HEK293 (cell line): ENCODE data around the gene RMND1.

Source experiments
- GLI4 ChIP-seq: fragments of 450-650 bp; formaldehyde crosslinking; IDR thresholded peaks from 2 replicates; pipeline ENCODE4 v1.5.1; 2016; ENCODE audit warnings: missing biosample characterization, missing genetic modification characterization
- HOXA7 ChIP-seq: sonication (generic); formaldehyde crosslinking; IDR thresholded peaks from 2 replicates; pipeline ENCODE4 v1.8.1; 2022; ENCODE audit warnings: missing genetic modification reagents, borderline replicate concordance
- IKZF3 ChIP-seq: fragments of 450-650 bp; IDR thresholded peaks from 2 replicates; pipeline ENCODE4 v1.5.0; 2018; ENCODE audit warnings: missing biosample characterization, mild to moderate bottlenecking, missing genetic modification characterization, moderate library complexity
- SCRT1 ChIP-seq: fragments of 450-650 bp; formaldehyde crosslinking; IDR thresholded peaks from 2 replicates; pipeline ENCODE4 v1.5.1; 2016; ENCODE audit warnings: missing biosample characterization, missing genetic modification characterization, borderline replicate concordance
- ZBTB1 ChIP-seq: fragments of 450-650 bp; formaldehyde crosslinking; IDR thresholded peaks from 2 replicates; pipeline ENCODE4 v1.5.1; 2016; ENCODE audit warnings: missing biosample characterization, missing genetic modification characterization
- ZBTB11 ChIP-seq: fragments of 450-650 bp; formaldehyde crosslinking; conservative IDR thresholded peaks from 2 replicates; pipeline ENCODE4 v1.5.1; 2016; ENCODE audit warnings: low read depth, missing biosample characterization, missing genetic modification characterization
- ZBTB26 ChIP-seq: fragments of 450-650 bp; formaldehyde crosslinking; optimal IDR thresholded peaks from 2 replicates; pipeline ENCODE3; 2016; ENCODE audit warnings: missing biosample characterization, mild to moderate bottlenecking, missing genetic modification characterization
- ZFHX2 ChIP-seq: fragments of 450-650 bp; formaldehyde crosslinking; conservative IDR thresholded peaks from 2 replicates; pipeline ENCODE4 v1.5.1; 2016; ENCODE audit warnings: missing biosample characterization, missing genetic modification characterization
- ZNF10 ChIP-seq: fragments of 450-650 bp; formaldehyde crosslinking; IDR thresholded peaks from 2 replicates; pipeline ENCODE4 v1.5.1; 2017; ENCODE audit warnings: missing biosample characterization, missing genetic modification characterization
- ZNF121 ChIP-seq: fragments of 450-650 bp; formaldehyde crosslinking; IDR thresholded peaks from 2 replicates; pipeline ENCODE4 v1.5.1; 2016; ENCODE audit warnings: missing biosample characterization, missing genetic modification characterization
- ZNF16 ChIP-seq: fragments of 450-650 bp; formaldehyde crosslinking; IDR thresholded peaks from 2 replicates; pipeline ENCODE4 v1.5.1; 2016; ENCODE audit warnings: low read depth, missing biosample characterization, missing genetic modification characterization
- ZNF184 ChIP-seq: fragments of 450-650 bp; IDR thresholded peaks from 2 replicates; pipeline ENCODE4 v1.5.1; 2018; ENCODE audit warnings: missing biosample characterization, mild to moderate bottlenecking, missing genetic modification characterization
- ZNF302 ChIP-seq: fragments of 450-650 bp; formaldehyde crosslinking; IDR thresholded peaks from 2 replicates; pipeline ENCODE4 v1.5.1; 2016; ENCODE audit warnings: missing biosample characterization, missing genetic modification characterization, low read depth
- ZNF350 ChIP-seq: fragments of 450-650 bp; formaldehyde crosslinking; IDR thresholded peaks from 2 replicates; pipeline ENCODE4 v1.5.0; 2017; ENCODE audit warnings: missing biosample characterization, mild to moderate bottlenecking, missing genetic modification characterization
- ZNF354C ChIP-seq: fragments of 450-650 bp; formaldehyde crosslinking; IDR thresholded peaks from 2 replicates; pipeline ENCODE4 v1.5.1; 2016; ENCODE audit warnings: missing biosample characterization, missing genetic modification characterization, low read depth, borderline replicate concordance
- ZNF394 ChIP-seq: fragments of 450-650 bp; formaldehyde crosslinking; IDR thresholded peaks from 2 replicates; pipeline ENCODE4 v1.5.1; 2016; ENCODE audit warnings: missing biosample characterization, missing genetic modification characterization, mild to moderate bottlenecking, moderate library complexity, borderline replicate concordance
- ZNF398 ChIP-seq: fragments of 450-650 bp; formaldehyde crosslinking; IDR thresholded peaks from 2 replicates; pipeline ENCODE4 v1.5.1; 2017; ENCODE audit warnings: missing biosample characterization, missing genetic modification characterization
- ZNF404 ChIP-seq: fragments of 450-650 bp; formaldehyde crosslinking; IDR thresholded peaks from 2 replicates; pipeline ENCODE4 v1.5.1; 2017; ENCODE audit warnings: missing biosample characterization, missing genetic modification characterization
- ZNF416 ChIP-seq: fragments of 450-650 bp; formaldehyde crosslinking; IDR thresholded peaks from 2 replicates; pipeline ENCODE4 v1.5.1; 2016; ENCODE audit warnings: missing biosample characterization, missing genetic modification characterization
- ZNF426 ChIP-seq: fragments of 450-650 bp; formaldehyde crosslinking; IDR thresholded peaks from 2 replicates; pipeline ENCODE4 v1.5.1; 2017; ENCODE audit warnings: missing biosample characterization, missing genetic modification characterization, mild to moderate bottlenecking, inconsistent platforms, moderate library complexity
- ZNF555 ChIP-seq: fragments of 450-650 bp; formaldehyde crosslinking; conservative IDR thresholded peaks from 2 replicates; pipeline ENCODE4 v1.5.1; 2017; ENCODE audit warnings: missing biosample characterization, mild to moderate bottlenecking, missing genetic modification characterization, inconsistent platforms
- ZNF580 ChIP-seq: fragments of 450-650 bp; formaldehyde crosslinking; IDR thresholded peaks from 2 replicates; pipeline ENCODE4 v1.5.1; 2016; ENCODE audit warnings: missing biosample characterization, missing genetic modification characterization
- ZNF629 ChIP-seq: fragments of 450-650 bp; formaldehyde crosslinking; IDR thresholded peaks from 2 replicates; pipeline ENCODE4 v1.5.1; 2017; ENCODE audit warnings: missing biosample characterization, missing genetic modification characterization
- ZNF677 ChIP-seq: fragments of 450-650 bp; IDR thresholded peaks from 2 replicates; pipeline ENCODE4 v1.5.0; 2018; ENCODE audit warnings: missing biosample characterization, mild to moderate bottlenecking, missing genetic modification characterization, moderate library complexity
- ZNF701 ChIP-seq: fragments of 450-650 bp; formaldehyde crosslinking; IDR thresholded peaks from 2 replicates; pipeline ENCODE4 v1.5.1; 2016; ENCODE audit warnings: missing biosample characterization, missing genetic modification characterization
- ZNF707 ChIP-seq: fragments of 450-650 bp; formaldehyde crosslinking; IDR thresholded peaks from 2 replicates; pipeline ENCODE4 v1.5.1; 2016; ENCODE audit warnings: missing biosample characterization, missing genetic modification characterization
- ZNF776 ChIP-seq: fragments of 450-650 bp; formaldehyde crosslinking; IDR thresholded peaks from 2 replicates; pipeline ENCODE4 v1.5.0; 2017; ENCODE audit warnings: missing biosample characterization, missing genetic modification characterization, borderline replicate concordance
- ZNF785 ChIP-seq: fragments of 450-650 bp; formaldehyde crosslinking; IDR thresholded peaks from 2 replicates; pipeline ENCODE4 v1.5.1; 2016; ENCODE audit warnings: missing biosample characterization, missing genetic modification characterization
- ZSCAN16 ChIP-seq: fragments of 450-650 bp; formaldehyde crosslinking; IDR thresholded peaks from 2 replicates; pipeline ENCODE4 v1.5.1; 2016; ENCODE audit warnings: missing biosample characterization, missing genetic modification characterization
- ZSCAN4 ChIP-seq: fragments of 450-650 bp; formaldehyde crosslinking; IDR thresholded peaks from 2 replicates; pipeline ENCODE4 v1.5.1; 2017; ENCODE audit warnings: missing biosample characterization, missing genetic modification characterization
- TF ChIP-seq, protein P1 (sequence below): fragments of 450-650 bp; formaldehyde crosslinking; IDR thresholded peaks from 2 replicates; pipeline ENCODE4; 2016; ENCODE audit warnings: missing biosample characterization, missing genetic modification characterization

Gene RMND1

GRCh38 chr6:151357758-151358436 lies 94.0 kb downstream of the RMND1 start (continued):
- TF ChIP-seq HOXA7 (no peak), ZBTB1 (no peak), ZNF184 (tag by site-specific recombination) (0 out of 2 replicates have a peak, but pooled peaks have one; percentile 43), ZNF404 (tag by site-specific recombination) (no peak), ZFHX2 (tag by site-specific recombination) (no peak), ZNF394 (tag by site-specific recombination) (no peak), ZNF776 (tag by site-specific recombination) (no peak), ZSCAN4 (no peak), SCRT1 (tag by site-specific recombination) (peak; percentile 62), ZNF302 (no peak), ZNF701 (no peak), ZSCAN16 (tag by site-specific recombination) (no peak), ZNF121 (tag by site-specific recombination) (no peak; the same call in 1 of the 2 replicates), ZNF10 (tag by site-specific recombination) (peak; percentile 52), ZNF707 (tag by site-specific recombination) (no peak), ZNF416 (tag by site-specific recombination) (no peak), ZBTB26 (tag by site-specific recombination) (no peak), ZNF16 (no peak), ZNF426 (no peak), ZNF555 (tag by site-specific recombination) (no peak), ZNF350 (no peak; the same call in 1 of the 2 replicates), ZNF785 (tag by site-specific recombination) (no peak), ZNF580 (tag by site-specific recombination) (peak; percentile 69; the same call in 1 of the 2 replicates), GLI4 (no peak), ZNF354C (no peak), ZNF629 (tag by site-specific recombination) (peak; percentile 83; the same call in 1 of the 2 replicates), IKZF3 (peak; percentile 74), ZNF398 (tag by site-specific recombination) (peak; percentile 59), ZBTB11 (no peak), ZNF677 (no peak)
- TF ChIP-seq, protein P1, sequence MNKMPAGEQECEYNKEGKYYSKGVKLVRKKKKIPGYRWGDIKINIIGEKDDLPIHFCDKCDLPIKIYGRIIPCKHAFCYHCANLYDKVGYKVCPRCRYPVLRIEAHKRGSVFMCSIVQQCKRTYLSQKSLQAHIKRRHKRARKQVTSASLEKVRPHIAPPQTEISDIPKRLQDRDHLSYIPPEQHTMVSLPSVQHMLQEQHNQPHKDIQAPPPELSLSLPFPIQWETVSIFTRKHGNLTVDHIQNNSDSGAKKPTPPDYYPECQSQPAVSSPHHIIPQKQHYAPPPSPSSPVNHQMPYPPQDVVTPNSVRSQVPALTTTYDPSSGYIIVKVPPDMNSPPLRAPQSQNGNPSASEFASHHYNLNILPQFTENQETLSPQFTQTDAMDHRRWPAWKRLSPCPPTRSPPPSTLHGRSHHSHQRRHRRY (tag by site-specific recombination): no peak
